HG03066 (cell line): ENCODE measurements around the gene TRMU.

Source experiments
- ATAC-seq: cut with Tn5 transposase; IDR thresholded peaks from one replicate; pipeline ENCODE4 v1.9.1; 2021; ENCODE audit warnings: low read depth; ENCODE audit not compliant: unreplicated experiment

The TRMU gene

DNA sequence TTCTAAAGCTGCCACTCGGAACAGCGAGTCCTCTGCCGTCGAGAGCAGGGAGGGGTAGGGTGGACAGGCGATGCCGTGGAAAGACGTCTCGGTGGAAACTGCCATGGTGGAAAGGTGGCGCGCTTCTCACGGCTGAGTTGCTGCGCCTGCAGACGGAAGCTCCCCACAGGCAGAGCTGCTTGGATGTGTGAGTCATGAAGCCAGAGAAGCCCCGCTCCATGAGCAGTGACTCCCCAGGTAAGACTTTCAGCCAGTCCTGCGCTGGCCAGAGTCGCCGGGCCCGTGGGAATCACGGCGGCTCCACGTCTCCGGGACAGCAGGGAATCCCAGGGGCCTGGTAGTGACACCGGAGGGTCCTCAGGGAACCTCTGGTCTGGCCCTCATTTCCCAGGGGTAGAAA, 4.0 kb upstream of the TRMU start:
- no peak for ATAC-seq

DNA sequence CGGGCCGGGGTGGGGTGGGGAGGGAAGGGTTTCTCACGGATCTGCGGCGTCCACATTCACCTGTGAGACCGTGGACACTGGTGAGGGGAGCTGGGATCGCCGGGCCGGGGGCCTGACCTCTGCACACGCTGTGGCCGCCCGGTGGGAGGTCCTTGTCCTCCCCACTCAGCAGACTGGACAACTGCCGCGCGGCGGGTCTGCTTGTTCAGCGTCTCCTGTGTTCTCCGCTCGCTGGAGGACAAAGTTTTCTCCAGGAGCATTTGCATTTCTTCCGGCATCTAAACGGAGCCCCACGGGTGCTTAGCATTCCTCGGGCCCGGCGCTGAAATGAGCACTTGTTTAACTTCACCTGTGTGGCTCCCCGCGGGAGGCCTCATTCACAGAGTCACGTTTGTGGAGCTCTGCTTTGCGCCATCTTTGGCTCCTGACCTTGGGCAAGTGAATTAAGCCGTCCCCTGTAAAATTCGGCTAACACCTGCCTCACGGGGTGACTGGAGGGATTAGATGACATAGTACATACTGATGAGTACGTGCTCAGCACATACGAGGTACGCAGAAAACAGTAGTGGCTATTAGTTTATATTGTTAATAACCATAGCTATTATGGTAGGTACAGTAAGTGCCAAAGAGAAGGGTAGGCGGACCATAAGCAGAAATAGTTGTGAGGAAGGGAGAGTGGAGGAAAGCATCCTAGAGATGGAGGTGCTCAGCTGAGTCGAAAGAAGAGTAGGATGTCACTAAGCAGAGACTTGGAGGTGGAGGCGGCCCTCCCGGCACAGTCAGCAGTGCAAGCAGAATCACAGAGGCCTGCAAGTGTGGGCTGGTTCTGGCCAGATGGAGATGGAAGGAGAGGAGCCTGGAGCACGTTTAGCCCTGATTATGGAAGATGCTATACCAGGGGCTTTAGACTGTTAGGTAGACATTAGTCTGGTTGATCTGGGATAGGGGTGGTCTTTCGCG, 885 bp downstream of the TRMU start:
- ATAC-seq: peak; percentile 6

DNA sequence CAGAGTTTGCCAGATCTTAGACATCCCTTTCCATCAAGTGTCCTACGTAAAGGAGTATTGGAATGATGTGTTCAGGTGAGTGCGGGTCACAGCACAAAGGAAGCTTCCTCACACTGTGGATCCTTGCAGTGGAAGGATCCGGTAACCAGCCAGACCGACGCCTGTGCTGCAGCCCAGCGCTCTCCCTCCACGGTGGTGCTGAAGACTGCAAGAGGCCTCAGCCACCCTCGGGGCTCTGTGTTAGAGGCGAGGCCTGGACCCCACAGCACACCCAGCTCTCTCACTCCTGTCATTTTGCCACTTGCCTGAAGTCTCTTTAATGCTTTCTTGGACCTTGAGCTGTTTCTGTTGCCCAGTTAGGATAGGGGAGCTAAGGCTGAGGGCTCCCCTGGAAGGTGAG, 2.4 kb downstream of the TRMU start:
- no peak for ATAC-seq

DNA sequence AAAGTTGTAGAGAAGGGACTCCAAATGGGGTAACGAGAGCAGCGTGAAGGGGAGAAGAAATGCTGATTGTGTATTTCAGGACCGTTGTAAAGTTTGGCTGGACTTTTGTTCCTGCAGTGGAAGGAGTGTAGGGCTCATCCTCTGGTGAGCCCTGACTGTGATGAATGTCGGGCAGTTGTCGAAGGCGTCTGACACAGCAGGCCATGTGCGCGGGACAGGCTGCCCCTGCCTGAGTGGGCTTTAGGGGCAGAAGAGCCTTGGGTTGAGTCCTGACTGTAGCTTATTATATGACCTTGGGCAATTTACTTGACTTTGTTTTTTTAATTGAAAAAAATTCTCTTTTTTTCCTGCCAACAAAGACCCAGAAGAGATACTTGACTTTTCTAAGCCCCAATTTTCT, 3.1 kb downstream of the TRMU start:
- ATAC-seq: no peak

DNA sequence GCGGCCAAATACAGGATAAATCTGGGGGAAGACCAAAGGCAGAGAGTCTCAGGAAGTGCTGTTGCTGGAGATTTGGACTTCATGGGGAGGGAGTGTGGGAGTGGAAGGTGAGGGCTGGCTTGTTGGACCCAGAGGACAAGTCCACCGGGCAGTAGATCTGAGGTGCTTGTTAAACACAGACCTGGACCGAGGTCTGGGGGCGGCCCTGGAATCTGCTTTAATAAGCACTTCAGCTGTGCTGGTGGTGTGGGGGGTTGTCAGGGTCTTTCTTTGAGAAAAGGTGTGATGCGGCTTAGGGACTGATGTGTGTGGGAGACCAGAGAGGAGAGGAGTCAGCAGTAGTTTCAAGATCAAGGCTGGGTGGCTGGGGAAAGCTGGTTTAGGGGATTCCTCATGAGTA, 4.4 kb downstream of the TRMU start:
- no peak for ATAC-seq

DNA sequence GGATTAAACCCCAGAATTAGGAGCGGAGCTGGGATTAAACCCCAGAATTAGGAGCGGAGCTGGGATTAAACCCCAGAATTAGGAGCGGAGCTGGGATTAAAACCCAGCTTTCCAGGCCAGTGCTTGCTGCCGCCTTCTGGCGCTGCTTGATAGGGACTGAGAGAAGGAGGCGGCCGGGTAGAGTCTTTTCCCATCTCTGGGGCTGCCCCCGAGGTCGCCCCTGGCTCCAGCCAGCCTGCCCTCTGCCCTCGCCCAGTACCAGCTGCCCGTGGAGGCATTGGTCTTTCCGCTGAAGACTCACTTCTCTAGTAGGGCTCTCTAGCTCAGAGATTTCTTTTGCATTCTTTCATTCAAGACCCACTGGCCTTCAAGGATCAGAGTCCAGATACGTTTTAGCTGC, 5.2 kb downstream of the TRMU start:
- ATAC-seq: no peak

DNA sequence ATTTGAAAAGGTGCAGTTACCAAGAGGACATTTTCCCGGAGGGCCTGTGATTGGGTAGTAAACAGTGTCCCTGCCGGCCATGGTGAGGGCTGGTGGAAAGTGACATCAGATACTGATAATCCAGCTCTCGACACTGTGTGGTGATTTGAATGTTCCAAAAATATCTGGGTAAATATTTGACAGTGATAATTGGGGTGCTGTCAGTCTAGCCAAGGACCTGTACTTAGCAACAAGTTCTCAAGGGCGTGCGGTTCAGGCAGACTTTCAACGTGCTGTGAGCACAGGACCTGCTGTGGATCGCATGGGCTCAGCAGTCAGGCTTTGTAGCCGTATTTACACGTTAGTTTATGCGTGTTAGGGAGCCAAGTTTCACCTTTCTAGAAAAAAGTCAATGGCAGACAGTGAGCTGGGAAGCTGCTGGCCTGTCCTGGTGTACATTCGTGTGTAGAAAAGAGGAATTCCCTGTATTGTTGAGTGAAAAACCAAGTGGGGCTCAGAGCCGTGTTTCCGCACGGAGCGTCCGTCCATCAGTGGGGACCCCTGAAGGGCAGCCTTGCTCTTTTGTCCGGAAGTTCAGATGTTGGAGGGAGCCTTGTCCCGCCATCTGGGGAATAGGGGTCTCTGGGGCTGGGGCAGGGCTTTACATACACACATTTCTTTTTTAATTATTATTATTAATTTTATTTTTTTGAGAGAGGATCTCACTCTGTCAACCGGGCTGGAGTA, 11.3 kb downstream of the TRMU start:
- no peak for ATAC-seq

DNA sequence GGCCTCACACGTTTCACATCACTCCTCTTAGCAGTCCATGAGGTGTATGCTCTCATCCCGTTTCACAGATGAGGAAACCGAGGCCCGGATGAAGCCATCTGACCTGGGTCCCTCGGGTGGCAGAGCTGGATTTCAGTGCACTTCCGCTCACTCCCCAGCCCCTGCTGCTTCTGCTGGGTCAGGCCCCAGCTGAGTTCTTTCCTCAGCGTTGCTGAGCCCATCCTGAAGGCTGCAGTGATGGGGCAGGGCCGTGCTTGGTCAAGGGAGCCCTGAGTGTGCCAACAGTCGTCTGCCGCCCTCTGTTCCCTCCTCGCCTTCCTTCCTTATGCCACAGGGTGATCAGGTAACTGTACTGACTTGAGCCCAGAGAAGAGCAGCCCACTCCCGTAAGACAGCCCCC, 12.1 kb downstream of the TRMU start:
- ATAC-seq: no peak

DNA sequence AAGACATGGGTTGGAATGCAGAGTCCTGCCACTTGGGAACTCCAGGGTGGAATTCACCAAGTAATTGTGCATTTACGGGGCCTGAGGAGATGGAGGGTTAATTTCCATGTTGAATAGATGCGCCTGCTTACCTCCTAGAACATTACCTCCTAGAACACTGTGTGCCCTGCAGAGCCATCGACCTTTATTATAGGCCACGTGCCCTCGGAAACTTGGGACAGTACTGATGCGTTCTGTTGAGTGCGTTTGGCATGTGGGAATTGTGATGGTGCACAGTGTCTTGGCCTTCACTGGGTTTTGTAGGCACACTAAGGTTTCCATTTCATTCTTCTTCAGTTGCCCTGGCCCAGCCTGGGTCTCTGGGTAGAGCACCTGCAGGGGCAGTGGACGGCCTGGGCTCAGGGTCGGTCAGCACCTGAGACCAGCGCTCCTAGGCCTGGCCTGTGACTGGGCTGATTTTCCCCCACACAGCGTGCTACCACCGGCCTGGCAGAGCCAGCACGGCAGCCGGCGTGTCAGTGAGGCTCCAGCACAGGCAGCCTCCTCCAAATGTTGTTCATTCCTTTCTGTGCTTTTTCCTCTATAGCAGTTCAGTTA, 12.7 kb downstream of the TRMU start:
- ATAC-seq: no peak

DNA sequence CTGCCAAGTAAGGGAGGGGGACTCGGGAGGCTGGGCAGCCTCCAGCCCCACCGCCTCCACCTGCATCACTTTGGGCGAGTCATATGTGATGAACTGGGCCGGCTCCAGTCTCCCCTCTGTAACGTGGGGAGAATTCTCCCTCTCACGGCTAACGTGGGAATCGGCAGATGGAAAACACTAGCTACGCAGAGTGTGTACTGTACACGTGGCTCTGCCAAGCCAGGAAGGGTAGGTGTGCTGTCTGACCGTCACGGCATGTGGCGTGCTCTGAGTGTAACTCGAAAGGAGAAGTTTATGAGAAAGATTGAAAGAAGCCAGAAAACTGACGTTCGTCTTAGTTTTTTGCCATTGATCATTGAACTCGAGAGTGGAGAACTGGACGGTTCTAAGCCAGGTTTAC, 13.7 kb downstream of the TRMU start:
- ATAC-seq: no peak

DNA sequence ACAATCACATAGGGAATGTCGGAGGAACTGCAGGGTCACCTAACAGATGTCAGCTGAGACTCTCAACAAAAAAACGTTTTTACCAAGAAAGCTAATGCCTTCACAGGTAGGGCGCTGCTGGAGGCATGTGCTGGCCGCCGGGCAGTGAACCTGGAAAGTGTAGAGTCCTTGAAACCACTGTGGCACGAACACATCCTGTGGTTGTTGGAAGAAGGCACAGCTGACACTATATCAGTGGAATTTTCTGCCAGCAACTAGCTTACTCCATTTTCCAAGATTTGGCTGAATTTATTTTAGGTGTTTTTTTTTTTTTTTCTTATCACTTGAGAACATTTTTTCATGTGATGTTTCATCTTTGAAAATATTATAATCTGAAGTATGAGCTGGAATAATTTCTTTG, 14.2 kb downstream of the TRMU start:
- no peak for ATAC-seq

DNA sequence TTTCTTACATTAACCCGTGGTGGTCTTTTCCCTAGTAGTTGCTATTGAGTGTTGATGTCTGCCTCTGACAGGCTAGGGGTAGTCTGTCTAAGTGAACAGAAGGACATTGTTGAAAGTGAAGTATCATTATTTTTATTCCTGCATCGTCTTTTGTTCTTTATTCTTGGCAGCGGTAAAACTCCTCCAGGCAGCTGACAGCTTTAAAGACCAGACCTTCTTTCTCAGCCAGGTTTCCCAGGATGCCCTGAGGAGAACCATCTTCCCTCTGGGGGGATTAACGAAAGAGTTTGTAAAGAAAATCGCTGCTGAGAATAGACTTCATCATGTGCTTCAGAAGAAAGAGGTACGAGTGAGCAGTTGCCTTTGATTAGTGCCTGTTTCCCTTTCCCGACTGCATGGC, 14.6 kb downstream of the TRMU start:
- ATAC-seq: no peak

DNA sequence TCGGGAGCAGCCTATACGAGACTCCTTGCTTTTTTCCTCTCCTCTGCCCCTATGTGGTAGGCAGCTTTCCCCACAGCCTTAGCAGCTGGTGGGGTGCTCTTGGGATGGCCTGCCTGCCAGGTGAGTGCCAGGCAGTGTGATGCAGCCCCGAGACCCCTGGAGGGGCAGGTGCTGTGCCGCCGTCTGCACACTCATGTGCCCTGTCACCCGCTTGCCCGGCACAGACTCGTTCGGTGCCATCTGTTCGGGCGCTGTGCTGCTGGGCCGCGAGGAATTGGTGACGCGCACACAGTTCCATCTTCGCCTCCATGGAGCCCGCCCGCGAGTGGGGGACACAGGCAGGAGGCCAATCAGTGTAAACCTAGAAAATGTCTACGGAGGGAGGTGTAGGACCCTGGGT, 15.1 kb downstream of the TRMU start:
- ATAC-seq: no peak

DNA sequence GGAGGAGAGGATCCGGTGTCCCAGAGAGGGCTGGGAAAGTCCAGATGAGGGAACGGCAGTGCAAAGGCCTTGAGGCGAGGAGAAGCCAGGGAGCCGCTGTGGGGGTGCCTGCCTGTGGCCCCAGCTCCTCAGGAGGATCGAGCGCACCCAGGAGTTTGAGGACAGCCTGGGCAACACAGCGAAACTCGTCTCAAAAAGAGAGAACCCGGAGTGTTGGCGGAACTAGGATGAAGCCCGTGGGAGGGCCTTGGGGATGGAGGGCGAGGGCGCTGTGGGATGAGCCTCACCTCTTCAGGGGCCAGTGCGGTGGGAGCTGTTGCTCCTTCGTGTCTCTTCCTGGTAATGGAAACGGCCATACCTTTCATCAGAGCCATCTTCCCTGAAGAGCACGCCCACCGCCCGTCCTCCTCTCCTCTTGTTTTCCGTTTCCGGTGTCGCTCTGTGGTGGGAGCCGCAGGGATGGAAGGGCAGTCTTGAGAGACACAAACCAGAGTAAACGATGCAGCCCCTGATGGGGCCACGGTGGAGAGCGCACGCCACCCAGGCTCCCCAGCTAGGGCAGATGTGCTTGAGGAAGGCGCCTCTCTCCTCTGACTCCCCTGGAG, 15.7 kb downstream of the TRMU start:
- ATAC-seq: no peak

DNA sequence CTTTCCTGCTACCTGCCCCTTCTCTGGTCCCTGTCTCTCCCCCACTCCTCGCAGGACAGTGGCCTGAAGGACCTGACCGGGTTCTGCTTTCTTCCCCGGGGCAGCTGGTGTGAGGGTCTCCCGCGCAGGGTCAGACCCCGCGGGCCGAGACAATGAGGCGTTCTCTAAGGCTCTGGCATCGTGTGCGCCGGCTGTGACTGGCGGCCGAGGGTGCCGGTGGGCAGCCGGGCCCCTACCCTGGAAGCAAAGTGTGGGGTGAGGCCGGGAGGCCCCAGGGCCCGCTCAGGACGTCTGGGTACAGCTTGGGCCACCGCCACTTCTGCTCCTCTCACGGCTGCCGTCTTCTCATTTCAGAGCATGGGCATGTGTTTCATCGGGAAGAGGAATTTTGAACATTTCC, 16.3 kb downstream of the TRMU start:
- no peak for ATAC-seq

DNA sequence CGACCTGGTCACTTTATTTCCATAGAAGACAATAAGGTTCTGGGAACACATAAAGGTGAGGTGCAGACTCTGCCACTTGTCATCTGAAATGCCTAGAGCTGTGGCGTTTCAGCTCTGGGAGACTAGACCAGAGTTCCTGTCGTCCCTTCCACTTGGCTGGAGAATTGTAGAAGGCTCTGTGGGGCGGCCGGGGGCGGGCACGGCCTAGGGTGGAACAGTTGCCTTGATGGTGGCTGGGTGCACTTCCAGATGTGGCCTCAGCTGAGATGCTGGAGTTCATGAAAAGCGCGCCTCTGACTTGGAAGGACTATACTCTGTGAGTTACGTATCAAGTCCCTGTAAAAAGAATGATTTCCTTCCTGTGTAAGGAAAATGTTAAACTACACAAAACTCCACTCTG, 16.8 kb downstream of the TRMU start:
- no peak for ATAC-seq

DNA sequence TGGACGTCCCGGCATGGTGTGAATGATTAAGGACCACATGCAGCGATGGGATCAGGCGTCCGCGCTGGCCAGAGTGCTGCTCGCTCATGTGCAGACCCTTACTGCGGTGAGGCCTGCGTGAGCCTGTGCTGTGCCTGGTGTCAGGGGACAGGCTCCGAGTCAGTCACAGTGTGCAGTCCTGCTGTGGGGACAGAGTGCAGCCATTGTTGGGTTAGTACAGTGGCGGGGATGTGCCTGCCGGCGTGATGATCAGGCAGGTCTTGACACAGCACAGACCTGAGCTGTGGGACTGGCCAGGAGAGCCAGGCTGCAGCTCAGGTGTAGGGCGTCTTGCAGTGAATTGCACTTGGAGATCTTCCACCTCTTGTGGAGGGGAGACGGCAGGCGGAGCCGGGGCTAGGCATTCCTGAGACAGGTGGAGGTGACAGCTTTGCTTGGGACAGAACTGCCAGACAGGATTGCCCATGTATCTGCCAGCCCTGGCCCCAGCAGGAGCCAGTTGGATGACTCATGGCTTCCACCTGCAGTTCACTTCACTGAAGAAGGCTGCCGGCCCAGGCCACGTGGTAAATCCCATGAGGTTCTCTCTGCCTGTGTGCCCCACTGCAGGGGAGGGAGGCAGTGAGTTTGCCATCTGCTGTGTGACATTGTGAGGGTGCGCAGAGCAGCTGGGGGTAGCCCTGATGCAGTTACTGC, 17.3 kb downstream of the TRMU start:
- no peak for ATAC-seq

DNA sequence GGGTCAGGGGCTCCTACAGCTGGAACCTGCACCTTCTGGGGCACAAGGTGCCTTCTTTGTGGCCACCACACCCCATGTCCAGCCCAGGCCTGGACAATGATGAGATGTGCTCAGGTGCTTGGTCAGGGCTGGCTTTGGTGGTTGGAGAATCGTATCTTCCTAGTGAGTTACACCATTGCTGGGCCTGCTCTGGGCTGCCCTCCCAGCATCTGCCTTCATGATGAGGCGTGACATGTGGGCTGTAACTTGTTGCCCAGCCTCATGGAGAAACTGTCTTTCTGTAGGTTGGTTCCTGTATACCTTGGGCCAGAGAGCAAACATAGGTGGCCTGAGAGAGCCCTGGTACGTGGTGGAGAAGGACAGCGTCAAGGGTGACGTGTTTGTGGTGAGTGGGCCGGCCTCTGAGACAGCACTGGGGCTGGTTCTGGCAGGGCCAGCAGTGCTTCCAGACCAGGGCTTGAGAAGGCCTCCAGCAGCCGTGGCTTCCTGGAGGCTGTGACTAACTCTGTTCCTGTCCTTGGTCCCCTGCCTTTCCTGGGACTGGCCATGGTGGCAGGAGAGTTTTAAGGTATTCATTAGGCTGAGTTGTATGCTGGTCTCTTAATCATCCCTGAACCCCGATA, 18.1 kb downstream of the TRMU start:
- no peak for ATAC-seq

DNA sequence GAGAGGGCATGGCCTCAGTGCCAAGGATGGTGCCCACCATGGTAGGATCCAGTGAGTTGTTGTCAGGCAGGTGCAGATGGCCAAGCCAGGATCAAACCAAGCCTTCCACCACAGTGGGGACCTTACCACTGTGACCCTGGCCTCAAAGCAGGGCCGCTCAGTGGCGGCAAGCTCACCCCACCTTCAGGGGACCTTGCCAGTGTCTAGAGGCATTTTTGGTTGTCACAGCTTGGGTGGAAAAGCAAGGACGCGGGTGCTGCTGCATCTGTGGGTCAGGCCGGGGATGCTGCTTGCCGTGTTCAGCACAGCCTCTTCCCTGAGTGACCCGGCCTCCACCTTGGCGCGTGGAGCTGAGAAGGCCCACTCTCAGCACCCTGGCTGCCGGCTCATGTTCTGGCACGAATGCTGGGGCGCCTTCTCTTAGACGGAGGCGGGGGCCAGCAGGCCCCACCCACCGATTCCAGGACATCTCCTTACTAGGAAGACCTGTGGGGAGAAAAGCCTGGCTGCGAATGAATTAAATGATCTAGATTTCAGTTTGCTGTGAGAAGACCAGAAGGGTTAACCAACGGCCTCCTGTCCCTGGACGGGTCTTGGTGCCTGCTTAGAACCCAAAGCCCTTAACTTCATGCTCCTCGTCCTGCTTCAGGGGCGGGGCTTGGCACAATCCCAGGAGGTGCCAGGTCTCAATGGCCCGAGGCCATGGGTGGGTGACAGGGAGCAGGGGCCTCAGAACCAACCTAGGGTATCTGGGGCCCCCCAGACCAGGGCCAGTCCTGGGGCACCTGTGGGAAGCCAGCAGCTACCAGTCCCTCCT, 18.9 kb downstream of the TRMU start:
- ATAC-seq: no peak

DNA sequence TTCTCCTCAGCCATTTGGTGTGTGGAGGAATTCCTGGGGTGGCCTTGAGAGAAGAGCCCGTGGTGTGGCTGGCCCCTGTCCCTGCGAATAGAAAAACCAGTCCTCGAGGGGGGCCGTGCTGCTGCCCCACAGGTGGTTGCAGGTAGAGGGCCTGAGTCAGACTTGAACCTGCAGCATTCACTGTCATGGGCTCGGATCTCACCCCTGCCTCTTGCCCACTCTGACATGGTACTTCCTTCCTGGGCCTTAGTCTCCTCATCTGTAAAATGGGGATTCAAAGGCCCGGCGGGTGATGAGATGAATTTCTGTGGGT, 19.4 kb downstream of the TRMU start:
- no peak for ATAC-seq
